ENCODE measurements around the gene FXYD5.

DNA sequence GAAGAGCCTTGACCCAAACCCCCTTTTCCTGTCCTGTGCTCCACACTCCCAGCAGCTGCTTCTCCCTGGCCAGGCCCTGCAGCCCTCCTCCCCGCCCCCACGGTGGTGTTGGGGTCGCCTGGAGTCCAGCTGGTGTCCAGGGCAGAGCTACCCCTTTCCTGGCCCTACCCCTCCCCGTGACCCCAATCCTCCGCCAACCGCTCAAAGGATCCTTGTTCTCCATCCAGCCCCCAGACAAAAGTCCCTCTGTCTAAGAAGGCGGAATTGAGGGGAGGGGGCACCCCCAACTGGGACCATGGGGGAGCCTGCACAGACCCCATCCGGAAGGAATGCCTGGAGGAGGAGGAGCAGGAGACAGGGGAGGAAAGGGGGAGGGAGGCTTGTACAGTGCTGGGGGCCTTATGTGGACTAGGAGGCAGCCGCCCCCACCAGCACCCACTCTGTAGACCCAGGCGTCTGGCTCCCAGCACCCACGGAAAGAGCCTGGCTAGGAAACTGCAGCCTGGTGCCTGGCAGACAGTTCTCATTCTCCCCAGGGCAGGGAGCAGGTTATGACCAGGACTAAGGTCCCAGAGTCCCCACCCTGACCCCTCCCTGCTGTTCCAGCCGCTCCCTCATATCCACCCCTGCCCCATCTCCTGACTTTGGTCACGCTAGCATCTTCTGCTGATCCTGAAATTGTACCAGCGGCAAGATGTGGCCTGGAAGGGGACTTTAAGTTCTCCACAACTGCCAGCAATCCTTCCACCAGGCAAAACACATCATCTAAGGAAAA, 39.2 kb upstream of the FXYD5 start, which contains the start of gene FXYD3:
- TF ChIP-seq POLR2AphosphoS5 (IDR thresholded peaks at IDR 0.05; ENCODE audit: low read depth, low read length) (no peak), TAF1 (IDR thresholded peaks at IDR 0.05; ENCODE audit: borderline replicate concordance, insufficient read depth, low read length) (no peak)

Data from PFSK-1 (cell line).